Esophagus muscularis mucosa (tissue), 3 donors: ENCODE data around the gene AFM.

ENCODE experiments used
- POLR2A ChIP-seq: fragments of 450-650 bp; IDR thresholded peaks from one replicate; pipeline ENCODE4 v1.6.1; 2017; ENCODE audit warnings: antibody characterized with exemption, moderate library complexity, mild to moderate bottlenecking, low read depth
- POLR2AphosphoS5 ChIP-seq, 2 donors: sonication (generic); formaldehyde crosslinking; IDR thresholded peaks; one replicate each; pipeline ENCODE4 v1.6.1; 2017; ENCODE audit warnings: antibody characterized with exemption in 2 of 2
- TF ChIP-seq, protein P1 (sequence below), 3 experiments: fragments of 200-600 bp in 2 of 3; fragments of 450-650 bp in 1 of 3; sonication (generic) in 2 of 3; IDR thresholded peaks; one replicate each; pipeline ENCODE4 v1.5.1; 2017 to 2019; ENCODE audit warnings: antibody characterized with exemption in 3 of 3, mild to moderate bottlenecking in 2 of 3, moderate library complexity in 1 of 3

DNA sequence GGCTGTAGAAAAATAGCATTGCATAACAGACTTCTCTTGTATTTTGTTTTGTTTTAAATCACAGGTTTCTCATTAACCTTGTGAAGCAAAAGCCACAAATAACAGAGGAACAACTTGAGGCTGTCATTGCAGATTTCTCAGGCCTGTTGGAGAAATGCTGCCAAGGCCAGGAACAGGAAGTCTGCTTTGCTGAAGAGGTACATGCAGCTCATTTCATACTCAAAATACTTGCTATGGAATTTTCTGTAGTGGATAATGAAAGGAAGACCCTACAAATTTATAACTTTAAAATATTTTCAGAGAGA, 27.9 kb upstream of the AFM start:
- TF ChIP-seq, protein P1, sequence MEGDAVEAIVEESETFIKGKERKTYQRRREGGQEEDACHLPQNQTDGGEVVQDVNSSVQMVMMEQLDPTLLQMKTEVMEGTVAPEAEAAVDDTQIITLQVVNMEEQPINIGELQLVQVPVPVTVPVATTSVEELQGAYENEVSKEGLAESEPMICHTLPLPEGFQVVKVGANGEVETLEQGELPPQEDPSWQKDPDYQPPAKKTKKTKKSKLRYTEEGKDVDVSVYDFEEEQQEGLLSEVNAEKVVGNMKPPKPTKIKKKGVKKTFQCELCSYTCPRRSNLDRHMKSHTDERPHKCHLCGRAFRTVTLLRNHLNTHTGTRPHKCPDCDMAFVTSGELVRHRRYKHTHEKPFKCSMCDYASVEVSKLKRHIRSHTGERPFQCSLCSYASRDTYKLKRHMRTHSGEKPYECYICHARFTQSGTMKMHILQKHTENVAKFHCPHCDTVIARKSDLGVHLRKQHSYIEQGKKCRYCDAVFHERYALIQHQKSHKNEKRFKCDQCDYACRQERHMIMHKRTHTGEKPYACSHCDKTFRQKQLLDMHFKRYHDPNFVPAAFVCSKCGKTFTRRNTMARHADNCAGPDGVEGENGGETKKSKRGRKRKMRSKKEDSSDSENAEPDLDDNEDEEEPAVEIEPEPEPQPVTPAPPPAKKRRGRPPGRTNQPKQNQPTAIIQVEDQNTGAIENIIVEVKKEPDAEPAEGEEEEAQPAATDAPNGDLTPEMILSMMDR (IDR thresholded peaks at IDR 0.05), result no peak
- TF ChIP-seq POLR2A (no peak), POLR2AphosphoS5 (IDR thresholded peaks at IDR 0.05) (no peak)
